Stimulated activated CD4-positive, alpha-beta T cell treated with anti-CD3 and anti-CD28 coated beads, Interleukin-12 subunit alpha, Interleukin-12 subunit beta, amount 100 ng/mL, for 48 hours (primary cell): ENCODE measurements around the gene CGN.

Source experiments
- DNase-seq, 3 donors: peaks; one replicate each; pipeline ENCODE4 v3.0.0-alpha.2; 2020; ENCODE audit warnings: low read depth in 2 of 3, low spot score in 1 of 3

The CGN gene

GRCh38 chr1:151547119-151547899, 36.1 kb downstream of the CGN start:
- DNase-seq = no peak

- DNase-seq = no peak
Observed at GRCh38 chr1:151547900-151548230, 36.7 kb downstream of the CGN start.

GRCh38 chr1:151549199-151549598, 38.0 kb downstream of the CGN start:
- DNase-seq = no peak

GRCh38 chr1:151553659-151554058, 42.5 kb downstream of the CGN start:
- DNase-seq = no peak

- DNase-seq = no peak
Observed at GRCh38 chr1:151556052-151556451, 44.9 kb downstream of the CGN start.

GRCh38 chr1:151562661-151563060, 51.5 kb downstream of the CGN start:
- no peak for DNase-seq

GRCh38 chr1:151563376-151563775, 52.2 kb downstream of the CGN start:
- no peak for DNase-seq

- DNase-seq = no peak
Observed at GRCh38 chr1:151565502-151566189, 54.5 kb downstream of the CGN start.

GRCh38 chr1:151568626-151569088, 57.5 kb downstream of the CGN start:
- no peak for DNase-seq

- DNase-seq = no peak
Observed at GRCh38 chr1:151570819-151571218, 59.6 kb downstream of the CGN start.

- peak in 1 of 3 donors; percentile 3 for DNase-seq
Observed at GRCh38 chr1:151574575-151575529, 63.7 kb downstream of the CGN start.

- no peak for DNase-seq
Observed at GRCh38 chr1:151577173-151577572, 66.0 kb downstream of the CGN start.

GRCh38 chr1:151578941-151579340, 67.8 kb downstream of the CGN start:
- no peak for DNase-seq

- DNase-seq = no peak
Observed at GRCh38 chr1:151579436-151580225, 68.4 kb downstream of the CGN start.

- no peak for DNase-seq
Observed at GRCh38 chr1:151581451-151581850, 70.3 kb downstream of the CGN start.

GRCh38 chr1:151581921-151582320, 70.7 kb downstream of the CGN start:
- no peak for DNase-seq

- no peak for DNase-seq
Observed at GRCh38 chr1:151583796-151584195, 72.6 kb downstream of the CGN start.

GRCh38 chr1:151584278-151584677, 73.1 kb downstream of the CGN start:
- no peak for DNase-seq

- no peak for DNase-seq
Observed at GRCh38 chr1:151584780-151585179, 73.6 kb downstream of the CGN start.

- DNase-seq = no peak
Observed at GRCh38 chr1:151585622-151586021, 74.4 kb downstream of the CGN start.
